NCI-H2196 treated with DMSO at 0.1 percent for 48 hours (cell line): ENCODE results near the gene MFAP4.

ENCODE experiments used
- DNase-seq: peaks from one replicate; lab custom pipeline; 2025; ENCODE audit not compliant: unreplicated experiment; lab: John Stamatoyannopoulos, UW

MFAP4 gene, protein sequence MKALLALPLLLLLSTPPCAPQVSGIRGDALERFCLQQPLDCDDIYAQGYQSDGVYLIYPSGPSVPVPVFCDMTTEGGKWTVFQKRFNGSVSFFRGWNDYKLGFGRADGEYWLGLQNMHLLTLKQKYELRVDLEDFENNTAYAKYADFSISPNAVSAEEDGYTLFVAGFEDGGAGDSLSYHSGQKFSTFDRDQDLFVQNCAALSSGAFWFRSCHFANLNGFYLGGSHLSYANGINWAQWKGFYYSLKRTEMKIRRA

DNA sequence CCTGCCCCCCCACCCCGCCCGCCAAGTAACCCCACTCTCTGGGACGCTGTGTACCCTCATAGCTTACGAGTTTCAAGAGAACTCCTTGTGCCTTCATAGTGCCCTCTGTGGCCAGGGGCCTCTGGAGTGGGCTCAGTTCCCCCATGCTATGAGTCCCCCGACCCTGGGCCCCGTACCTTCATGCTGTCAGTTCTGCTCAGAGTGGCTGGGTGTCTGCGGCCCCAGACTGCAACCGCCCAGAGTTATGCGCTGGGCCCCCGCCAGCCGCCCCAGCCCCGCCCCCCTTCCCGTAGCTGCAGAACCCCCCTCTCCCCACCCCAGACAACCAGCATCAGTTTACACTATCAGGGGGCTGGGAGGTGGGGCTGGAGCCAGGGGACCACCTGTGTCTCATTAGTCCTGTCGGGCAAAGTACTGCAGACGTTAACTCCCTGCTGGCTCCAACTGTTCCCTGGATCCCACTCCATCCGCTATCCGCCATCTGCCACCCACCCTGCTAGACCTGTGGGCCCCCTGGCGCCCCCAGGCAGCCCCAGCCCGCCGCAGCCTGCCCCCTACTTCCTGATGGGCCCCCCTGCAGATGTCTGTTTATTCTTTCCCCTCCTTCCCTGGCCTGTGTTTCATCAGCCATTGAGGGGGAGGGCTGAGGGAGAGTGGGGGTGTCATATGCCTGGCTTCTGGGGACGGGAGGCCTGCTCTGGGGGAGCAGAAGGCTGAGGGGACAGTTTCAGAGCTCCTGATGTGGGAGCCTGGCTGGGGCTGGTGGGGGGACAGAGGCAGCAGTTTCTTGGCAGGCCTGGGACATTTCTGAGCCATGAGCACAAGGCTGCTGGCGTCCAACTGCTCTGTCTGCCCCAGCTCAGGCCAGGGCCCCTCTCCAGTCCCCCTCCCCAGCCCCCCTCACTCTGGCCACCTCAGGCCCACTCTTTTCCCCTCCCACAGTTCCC is at the start of gene MFAP4:
Gene MFAP4 (minus strand): TSS at position 217 of the 947 bp plus-strand sequence. CDS start 35 bp downstream, at position 182.
- no peak for DNase-seq

- DNase-seq: no peak
Observed at GRCh38 chr17:19433727-19434340, 46.8 kb upstream of the MFAP4 start.

DNA sequence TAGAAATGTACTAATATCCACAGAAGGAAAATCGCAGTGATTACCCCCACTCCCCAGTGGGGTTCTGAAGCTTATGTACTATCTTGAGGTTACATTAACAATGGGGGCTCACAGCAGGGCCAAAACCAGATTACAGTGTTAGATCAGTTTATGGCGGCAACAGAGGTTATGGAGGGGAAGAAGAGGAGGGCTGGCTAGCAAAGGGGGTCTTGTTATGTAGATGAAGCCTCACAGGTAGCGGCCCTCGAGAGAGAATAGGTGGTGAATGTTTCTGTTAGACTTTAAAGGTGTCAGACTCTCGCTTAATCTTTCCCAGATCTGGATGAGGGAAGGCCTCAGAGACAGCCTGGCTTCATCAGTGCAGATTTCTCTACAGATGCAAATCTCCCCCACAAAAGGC is 46.3 kb upstream of the MFAP4 start:
- DNase-seq: no peak

DNA sequence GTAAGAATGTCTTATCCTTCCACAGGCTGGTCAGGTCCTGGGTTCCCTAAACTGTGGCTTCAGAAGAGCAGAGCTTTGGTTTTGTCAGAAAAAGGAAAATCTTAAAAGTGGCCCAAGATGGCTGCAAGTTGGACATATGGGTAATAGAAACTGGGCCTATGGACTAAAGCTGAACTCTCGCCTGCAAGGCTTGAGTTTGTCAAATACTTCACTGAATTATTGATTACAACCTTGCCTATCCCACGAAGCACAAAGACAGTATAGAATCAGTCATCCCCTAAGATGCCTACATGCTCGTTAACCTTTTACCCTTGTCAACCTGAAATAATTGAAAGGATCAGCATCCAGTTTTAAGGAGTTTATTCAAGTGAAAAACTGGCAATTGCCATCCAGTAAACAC is 44.7 kb upstream of the MFAP4 start:
- DNase-seq: no peak

DNA sequence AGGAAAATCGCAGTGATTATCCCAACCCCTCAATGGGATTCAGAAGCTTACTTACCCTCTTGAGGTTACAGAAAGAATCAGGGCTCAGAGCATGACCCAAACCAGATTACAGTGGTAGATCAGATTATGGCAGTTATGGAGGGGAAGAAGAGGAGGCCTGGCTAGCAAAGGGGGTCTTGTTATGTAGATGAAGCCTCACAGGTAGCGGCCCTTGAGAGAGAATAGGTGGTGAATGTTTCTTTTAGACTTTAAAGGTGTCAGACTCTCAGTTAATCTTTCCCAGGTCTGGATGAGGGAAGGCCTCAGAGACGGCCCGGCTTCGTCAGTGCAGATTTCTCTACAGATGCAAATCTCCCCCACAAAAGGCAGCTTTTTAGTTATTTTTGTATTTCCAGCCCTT is 39.6 kb upstream of the MFAP4 start:
- no peak for DNase-seq

DNA sequence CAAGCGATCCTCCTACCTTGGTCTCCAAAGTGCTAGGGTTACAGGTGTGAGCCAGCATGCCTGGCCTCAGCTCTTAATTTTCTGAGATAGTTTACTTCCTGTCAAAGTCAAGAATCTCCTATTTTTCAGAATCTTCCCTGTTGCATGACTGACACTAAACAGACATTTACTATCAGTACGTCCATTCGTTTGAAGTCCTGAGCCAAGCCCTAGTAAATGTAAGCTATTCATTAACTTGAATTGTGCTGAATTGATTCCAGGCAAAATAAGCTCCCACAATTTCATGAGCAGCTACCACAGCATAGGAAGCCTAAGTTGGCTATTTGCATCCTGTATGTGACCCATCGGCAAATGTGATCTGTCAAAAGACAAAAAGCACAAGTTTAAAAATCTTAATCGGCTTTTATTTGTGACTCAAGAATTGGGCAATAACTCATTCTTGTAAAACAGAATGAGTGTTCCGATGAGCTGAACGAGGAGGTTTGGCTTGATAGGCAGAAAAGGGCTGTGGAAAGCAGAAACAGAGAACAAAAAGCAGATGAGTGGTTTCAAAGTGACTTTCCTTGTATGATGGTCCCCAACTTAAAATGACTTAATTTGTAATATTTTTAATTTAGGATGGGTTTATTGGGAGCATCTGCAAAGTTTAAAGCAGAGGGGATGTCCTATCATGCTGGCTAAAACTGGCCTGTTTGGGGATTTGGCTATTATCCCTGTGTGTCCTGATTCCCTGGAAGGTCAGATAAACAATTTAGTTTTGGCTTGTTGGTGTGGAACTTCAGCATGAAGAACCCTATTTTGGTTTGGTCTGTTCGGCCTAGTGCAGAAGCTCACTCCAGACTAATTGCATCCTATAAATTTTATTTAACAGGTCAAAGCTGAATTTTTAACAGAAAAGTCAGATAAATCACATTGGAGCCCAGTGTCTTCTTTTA is 38.2 kb upstream of the MFAP4 start:
- DNase-seq: no peak

DNA sequence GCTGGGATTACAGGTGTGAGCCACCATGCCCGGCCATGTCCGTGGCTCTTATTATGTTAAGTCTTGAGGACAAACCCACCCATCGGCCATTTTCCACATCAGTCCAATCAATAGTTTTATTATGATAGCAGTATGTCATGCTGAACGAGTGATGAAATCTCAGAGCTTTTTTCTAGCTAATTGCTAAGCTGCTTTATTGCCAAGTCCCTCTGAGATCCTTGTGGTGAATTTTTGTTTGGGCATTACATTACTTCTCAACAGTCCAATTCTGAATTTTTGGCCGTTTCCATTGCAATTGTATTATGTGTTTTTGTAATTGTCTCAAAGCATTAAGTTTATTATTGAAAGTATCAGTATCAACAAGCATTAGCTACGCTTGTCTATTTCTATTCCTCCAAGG is 34.9 kb upstream of the MFAP4 start:
- DNase-seq: no peak

- no peak for DNase-seq
Observed at GRCh38 chr17:19421219-19421618, 34.2 kb upstream of the MFAP4 start.

DNA sequence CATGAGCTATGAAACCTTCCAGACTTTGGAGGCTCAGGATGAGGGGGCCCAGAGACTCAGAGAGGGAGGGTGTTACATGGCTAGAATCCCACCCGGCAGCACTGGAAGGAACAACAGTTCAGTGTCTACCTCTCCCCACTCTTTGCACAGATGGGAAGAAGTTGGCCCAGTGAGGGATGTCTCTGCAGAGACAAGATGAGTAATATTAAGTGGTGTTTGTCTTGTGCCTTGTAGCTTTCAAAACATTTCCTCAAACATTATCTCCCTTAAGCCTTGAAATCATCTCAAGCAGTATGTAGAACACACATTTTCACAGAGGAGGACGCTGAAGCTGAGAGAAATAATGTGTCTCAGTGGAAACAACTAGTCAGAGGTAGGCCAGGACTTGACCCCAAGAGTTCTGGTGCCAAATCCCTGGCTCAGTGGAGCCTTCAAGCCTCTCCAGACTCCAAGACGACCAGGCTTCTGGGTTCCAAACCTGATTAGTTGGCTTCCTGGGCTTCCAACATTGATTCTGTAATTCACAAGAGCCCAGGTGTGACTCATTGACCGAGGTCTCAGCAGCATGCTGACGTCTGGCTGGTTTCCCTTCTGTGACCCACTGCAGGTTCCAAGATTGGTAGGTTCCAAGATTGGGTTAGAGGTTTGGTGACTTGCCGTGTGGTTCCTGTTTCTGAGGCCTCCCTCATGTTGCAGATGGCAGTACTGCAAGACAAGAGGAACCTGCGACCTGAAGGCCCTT is 31.4 kb upstream of the MFAP4 start:
- DNase-seq: no peak

DNA sequence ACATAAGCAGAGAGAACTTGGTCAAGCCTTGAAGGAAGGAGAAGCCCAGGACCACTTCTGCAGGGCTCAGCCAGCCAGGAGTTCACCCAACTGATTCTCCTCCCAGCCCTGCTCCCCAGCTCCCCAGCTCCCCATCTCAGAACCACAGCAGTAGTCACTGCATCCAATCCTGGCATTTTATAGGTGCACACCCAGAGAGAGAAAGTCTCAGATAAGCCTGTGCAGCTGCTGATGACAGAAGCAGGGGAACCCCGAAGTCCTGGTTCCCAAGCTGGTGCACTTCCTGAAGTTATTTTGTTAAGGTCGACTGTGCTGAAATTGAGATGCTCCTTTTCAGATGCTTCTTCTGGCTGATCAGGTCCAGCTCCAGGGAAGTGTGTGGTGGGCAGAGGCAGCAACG is 30.6 kb upstream of the MFAP4 start:
- no peak for DNase-seq

DNA sequence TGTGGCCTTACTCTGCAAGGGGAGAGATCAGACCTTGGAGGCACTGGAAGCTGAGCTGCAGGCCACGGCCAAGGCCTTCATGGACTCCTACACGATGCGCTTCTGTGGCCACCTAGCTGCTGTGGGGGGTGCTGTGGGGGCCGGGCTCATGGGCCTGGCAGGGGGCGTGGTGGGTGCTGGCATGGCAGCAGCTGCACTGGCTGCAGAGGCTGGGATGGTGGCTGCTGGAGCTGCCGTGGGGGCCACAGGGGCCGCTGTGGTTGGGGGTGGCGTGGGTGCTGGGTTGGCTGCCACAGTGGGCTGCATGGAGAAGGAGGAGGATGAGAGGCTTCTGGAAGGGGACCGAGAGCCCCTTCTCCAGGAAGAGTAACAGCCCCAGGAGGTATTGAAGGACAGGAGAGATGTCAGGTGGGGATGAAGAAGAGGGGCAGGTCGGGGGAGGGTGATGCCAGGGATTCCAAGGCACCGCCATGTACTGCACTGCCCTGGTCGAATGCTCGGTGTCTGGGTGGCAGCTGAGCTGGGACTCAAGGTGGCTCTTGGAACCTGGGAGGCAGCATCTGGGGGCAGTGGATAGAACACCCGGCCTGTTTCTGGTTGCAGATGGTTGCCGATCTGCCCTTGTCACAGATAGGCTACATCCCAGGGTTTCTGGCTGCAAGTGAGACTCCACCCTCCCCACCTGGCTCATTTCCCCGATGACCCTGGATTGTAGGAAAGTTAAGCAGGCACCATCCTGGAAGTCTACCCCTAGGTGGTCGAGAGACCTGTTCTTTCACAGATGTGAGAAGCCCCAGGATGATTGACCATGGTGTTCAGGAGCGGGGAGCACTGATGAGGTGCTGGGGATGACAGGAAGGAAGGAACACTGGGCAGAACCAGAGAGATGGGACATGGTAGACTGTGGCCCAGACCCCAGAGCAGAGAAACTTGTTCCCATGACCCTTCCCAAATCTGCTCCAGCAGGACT is 29.1 kb upstream of the MFAP4 start:
- DNase-seq: no peak

GRCh38 chr17:19415311-19415710 is 28.3 kb upstream of the MFAP4 start:
- DNase-seq: no peak

DNA sequence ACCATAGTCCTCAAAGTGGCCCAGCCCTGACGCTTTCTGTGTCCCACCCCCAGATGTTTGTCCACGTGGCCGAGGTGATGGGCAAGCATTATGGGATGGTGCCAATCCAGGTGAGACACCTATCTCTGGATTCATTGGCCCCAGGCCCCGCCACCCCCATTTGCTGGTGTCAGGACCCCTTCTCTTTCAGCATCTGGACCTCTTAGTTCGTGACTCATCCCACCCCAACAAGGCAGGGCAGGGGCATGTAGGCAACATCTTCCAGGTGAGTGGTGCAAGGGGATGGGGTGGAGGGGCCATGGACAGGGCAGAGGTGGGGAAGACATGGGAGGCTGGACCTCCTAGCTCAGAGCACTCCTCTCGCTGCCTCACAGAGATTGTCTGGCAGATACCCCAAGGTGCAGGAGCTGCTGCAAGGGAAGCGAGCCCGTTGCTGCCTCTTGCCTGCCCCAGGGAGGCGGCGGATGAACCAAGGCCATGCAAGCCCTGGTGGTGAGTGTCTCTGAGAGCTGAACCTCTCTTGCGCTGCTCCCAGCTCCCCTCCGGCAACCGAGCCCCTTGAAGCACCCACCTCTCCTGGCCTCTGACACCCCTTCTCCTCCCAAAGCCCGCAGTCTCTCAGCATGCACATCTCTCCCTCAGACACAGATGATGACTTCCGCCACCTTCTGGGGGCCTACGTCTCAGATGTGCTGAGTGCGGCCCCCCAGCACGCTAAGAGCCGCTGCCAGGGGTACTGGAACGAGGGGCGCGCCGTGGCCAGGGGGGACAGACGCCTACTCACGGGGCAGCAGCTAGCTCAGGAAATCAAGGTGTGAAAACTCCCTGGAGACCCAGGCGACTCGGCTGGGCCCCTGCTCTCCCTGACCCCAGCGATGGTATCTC is 27.6 kb upstream of the MFAP4 start:
- DNase-seq: no peak

DNA sequence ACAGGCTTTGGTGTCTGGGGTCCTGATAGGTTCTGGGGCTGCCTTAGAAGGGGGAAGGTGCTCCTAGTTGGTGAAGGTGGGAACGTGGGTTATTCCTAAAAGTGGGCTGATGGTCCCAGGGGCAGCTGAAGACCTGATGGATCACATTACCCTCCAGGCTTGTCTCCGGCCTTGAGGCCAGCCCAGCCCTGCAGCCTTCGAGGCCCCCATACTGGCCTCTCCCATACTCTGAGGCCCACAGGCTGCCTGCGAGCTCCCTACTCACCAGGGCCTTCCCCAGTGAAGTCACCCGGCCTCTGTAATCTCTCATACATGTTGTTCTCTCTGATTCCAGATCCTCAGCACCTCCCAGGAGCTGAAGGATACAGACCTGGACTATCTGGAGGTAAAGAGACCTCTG is 26.8 kb upstream of the MFAP4 start:
- DNase-seq: no peak

- DNase-seq: no peak
Observed at GRCh38 chr17:19412984-19413383, 26.0 kb upstream of the MFAP4 start.

GRCh38 chr17:19412510-19412909 is 25.5 kb upstream of the MFAP4 start:
- DNase-seq: no peak

DNA sequence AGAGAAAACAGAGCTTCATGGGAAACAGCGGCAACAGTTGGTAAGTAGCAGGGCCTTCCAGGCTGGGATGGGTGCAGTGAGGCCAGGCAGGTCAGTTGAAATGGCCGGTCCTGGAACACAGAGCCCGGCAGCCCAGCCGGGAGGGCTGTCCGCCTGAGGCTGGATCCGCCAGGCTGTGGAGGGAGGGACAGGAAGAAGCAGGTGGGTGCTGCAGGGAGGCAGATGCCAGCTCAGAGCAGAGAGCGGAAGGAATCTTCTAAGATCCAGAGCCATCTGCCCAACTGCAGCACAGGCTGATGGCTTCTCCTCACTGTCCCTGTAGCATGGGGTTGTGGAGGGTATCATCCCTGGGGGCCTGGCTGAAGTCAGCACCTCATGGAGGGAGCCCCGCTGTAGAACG is 24.6 kb upstream of the MFAP4 start:
- DNase-seq: no peak
